ENCODE measurements around the gene LMX1A.

- TF ChIP-seq CHD1 (IDR thresholded peaks at IDR 0.05; ENCODE audit: low read length) = no peak
- no peak for TF ChIP-seq TGIF2 (CRISPR knock-in tag; IDR thresholded peaks at IDR 0.05)
Measured at GRCh38 chr1:165298203-165298820, 58.2 kb downstream of the LMX1A start.
